ENCODE results near the gene EZR. TPM values are rescaled to one million over a fixed set of nuclear protein-coding genes. Genes with fewer than 3 reads are reported as not detected.

EZR gene
- total RNA-seq, 2 experiments from 2014 or later = 268 to 415 TPM

- TF ChIP-seq CTCF (conservative IDR thresholded peaks at IDR 0.05; ENCODE audit: low read length) = no peak; the same call in 1 of the 2 replicates
- no peak for TF ChIP-seq EZH2phosphoT487 (IDR thresholded peaks at IDR 0.05; ENCODE audit: borderline replicate concordance, low read depth, low read length)
- intact Hi-C loops (cut with micrococcal nuclease; ENCODE audit: unreplicated experiment) = loop anchor here (2.0 to 10.0 kb wide), 3 partner anchors 58 to 916 kb away; partner anchors contain the start of gene WTAP
- Histone ChIP-seq H3K36me3 (ENCODE audit: insufficient read depth, low read length) (peaks cover 89% of the 10 kb centered on the region), H3K4me2 (ENCODE audit: low read length) (peak overlapping the region; percentile 98), H3K9me3 (ENCODE audit: low read length) (no peaks in the 10 kb centered on the region), H4K20me1 (ENCODE audit: insufficient read depth, low read length) (peaks cover 28% of the 10 kb centered on the region), H3K9me2 (ENCODE audit: insufficient read depth, low read length) (no peaks in the 10 kb centered on the region), H3K4me1 (ENCODE audit: insufficient read depth, low read length, poor library complexity, severe bottlenecking) (peaks cover 95% of the 10 kb centered on the region), H2AFZ (ENCODE audit: low read length) (no peak overlapping the region), H3K27ac (ENCODE audit: low read depth, low read length, poor library complexity, severe bottlenecking) (peak overlapping the region; percentile 100), H3K4me3 (ENCODE audit: low read depth, low read length, poor library complexity, severe bottlenecking) (peak overlapping the region; percentile 87), H3K79me2 (ENCODE audit: insufficient read depth, low read depth, low read length) (peaks cover 95% of the 10 kb centered on the region)
- ChIA-PET POLR2A (interaction anchor here (0.8 to 10.6 kb wide), 19 partner anchors 8 to 319 kb away, joined by 3 to 155 read pairs (median 4); partner anchors contain the start of gene EZR), CTCF (ENCODE audit: unreplicated experiment) (interaction anchor here (0.6 to 2.0 kb wide), 6 partner anchors 10 to 102 kb away, joined by 3 to 6 read pairs (median 3); no protein-coding TSS in a partner anchor)
- peak; percentile 97 for DNase-seq (ENCODE audit: low spot score)
- TSS peak; percentile 97 for BruUV-seq (replicated peaks)
Observed at GRCh38 chr6:158808941-158809678, 10.1 kb downstream of the EZR start.

- Histone ChIP-seq H3K9me2 (ENCODE audit: insufficient read depth, low read length) (no peaks in the 10 kb centered on the region), H2AFZ (ENCODE audit: low read length) (no peak overlapping the region), H3K4me1 (ENCODE audit: insufficient read depth, low read length, poor library complexity, severe bottlenecking) (peaks cover 94% of the 10 kb centered on the region), H3K4me2 (ENCODE audit: low read length) (peak overlapping the region; percentile 89), H3K36me3 (ENCODE audit: insufficient read depth, low read length) (peaks cover 85% of the 10 kb centered on the region), H3K9me3 (ENCODE audit: low read length) (no peaks in the 10 kb centered on the region), H4K20me1 (ENCODE audit: insufficient read depth, low read length) (peaks cover 26% of the 10 kb centered on the region), H3K27ac (ENCODE audit: low read depth, low read length, poor library complexity, severe bottlenecking) (peak overlapping the region; percentile 100), H3K79me2 (ENCODE audit: insufficient read depth, low read depth, low read length) (peaks cover 95% of the 10 kb centered on the region), H3K4me3 (ENCODE audit: low read depth, low read length, poor library complexity, severe bottlenecking) (peak overlapping the region; percentile 61)
- TF ChIP-seq EZH2phosphoT487 (IDR thresholded peaks at IDR 0.05; ENCODE audit: borderline replicate concordance, low read depth, low read length) (no peak), CTCF (conservative IDR thresholded peaks at IDR 0.05; ENCODE audit: low read length) (peak; percentile 27; the same call in 1 of the 2 replicates)
- POLR2A ChIA-PET = interaction anchor here (0.7 to 10.6 kb wide), 18 partner anchors 9 to 320 kb away, joined by 3 to 155 read pairs (median 5); partner anchors contain the start of gene EZR
- intact Hi-C loops (cut with micrococcal nuclease; ENCODE audit: unreplicated experiment) = loop anchor here (2.0 to 10.0 kb wide), 3 partner anchors 58 to 916 kb away; partner anchors contain the start of gene WTAP
- BruUV-seq (replicated peaks) = no TSS peak
- CTCF ChIA-PET (ENCODE audit: unreplicated experiment) = interaction anchor here (1.0 to 2.0 kb wide), 4 partner anchors 9 to 61 kb away, joined by 3 to 7 read pairs (median 5); no protein-coding TSS in a partner anchor
- peak; percentile 55 for DNase-seq (ENCODE audit: low spot score)
Observed at GRCh38 chr6:158808442-158808833, 10.7 kb downstream of the EZR start.

Data from OCI-LY7 (cell line).